NCI-H446 treated with DMSO at 0.1 percent for 48 hours (cell line): Measurements from ENCODE around the gene BHLHE40.
"Not testable (repeated sequence)": the region's sequence is repeated elsewhere in the genome, so short reads cannot be mapped to it uniquely, and the experiment has no call there.

Source experiments
- DNase-seq: peaks from one replicate; lab custom pipeline; 2025; lab: John Stamatoyannopoulos, UW

The BHLHE40 gene

DNA sequence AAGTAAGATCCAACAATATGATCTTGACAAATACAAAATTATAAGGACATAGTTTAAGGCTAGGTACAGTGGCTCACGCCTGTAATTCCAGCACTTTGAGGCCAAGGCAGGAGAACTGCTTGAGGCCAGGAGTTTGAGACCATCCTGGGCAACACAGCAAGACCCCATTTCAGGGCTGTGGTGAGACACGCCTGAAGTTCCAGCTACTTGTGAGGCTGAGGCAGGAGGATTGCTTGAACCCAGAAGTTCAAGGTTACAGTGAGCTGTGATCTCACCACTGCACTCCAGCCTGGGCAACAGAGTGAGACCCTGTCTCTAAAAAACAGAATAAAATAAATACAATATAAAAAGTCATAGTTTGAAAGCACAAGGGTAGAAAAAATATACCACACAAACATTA is 17.4 kb upstream of the BHLHE40 start:
- DNase-seq = not testable (repeated sequence)

DNA sequence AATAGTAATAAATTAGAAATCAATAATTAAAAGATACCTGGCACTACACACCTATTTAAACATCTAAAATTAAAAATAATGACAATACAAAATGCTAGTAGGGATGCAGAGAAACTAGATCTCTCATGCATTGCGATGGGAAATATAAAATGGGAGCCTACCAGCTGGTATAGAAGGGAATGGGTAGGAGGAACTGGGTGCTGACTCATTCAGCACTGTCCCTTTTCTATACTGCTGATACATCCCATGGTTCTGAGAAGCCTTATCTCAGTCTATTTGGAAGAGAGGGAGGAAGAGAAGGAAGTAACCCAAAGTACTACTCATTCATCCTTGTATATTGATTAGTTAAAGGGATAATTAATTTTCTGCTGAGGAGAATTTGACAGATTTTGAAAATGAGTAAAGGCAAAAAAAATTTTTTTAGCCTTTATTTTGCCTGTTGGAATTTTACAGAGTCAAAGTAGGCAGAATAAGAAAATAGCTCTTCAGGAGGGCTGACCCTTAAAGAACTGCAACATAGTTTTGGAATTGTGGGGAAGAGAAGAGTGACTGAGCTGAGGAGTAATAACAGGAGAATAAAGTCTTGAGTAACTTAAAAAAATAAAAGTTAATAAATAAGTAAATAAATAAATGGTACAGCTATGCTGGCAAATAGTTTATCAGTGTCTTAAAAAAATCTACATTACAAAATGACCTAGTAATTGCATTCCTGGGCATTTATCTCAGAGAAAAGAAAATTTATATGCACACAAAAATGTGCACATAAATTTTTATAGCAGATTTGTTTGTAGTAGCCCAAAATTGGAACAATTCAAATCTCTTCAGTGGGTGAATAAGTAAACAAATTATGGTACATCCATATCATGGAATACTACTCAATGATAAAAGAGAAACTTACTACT is 15.3 kb upstream of the BHLHE40 start:
- no peak for DNase-seq

DNA sequence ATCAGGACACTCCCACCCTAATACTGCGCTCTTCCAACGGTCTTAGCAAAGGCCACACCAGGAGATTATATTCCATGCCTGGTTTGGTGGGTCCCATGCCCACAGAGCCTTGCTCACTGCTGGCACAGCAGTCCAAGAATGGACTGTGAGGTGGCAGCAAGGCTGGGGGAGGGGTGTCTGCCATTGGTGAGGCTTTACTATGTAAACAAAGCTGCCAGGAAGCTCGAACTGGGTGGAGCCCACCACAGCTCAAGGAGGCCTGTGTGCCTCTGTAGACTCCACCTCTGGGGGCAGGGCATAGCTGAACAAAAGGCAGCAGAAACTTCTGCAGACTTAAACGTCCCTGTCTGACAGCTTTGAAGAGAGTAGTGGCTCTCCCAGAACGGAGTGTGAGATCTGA is 13.2 kb upstream of the BHLHE40 start:
- DNase-seq = not testable (repeated sequence)

- DNase-seq = not testable (repeated sequence)
Measured at GRCh38 chr3:4967683-4968082, 11.6 kb upstream of the BHLHE40 start.

DNA sequence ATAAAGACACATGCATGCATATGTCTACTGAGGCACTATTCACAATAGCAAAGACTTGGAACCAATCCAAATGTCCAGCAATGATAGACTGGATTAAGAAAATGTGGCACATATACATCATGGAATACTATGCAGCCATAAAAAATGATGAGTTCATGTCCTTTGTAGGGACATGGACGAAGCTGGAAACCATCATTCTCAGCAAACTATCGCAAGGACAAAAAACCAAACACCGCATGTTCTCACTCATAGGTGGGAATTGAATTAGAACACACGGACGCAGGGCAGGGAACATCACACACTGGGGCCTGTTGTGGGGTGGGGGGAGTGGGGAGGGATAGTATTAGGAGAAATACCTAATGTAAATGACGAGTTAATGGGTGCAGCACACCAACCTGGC is 7.8 kb upstream of the BHLHE40 start:
- not testable (repeated sequence) for DNase-seq

DNA sequence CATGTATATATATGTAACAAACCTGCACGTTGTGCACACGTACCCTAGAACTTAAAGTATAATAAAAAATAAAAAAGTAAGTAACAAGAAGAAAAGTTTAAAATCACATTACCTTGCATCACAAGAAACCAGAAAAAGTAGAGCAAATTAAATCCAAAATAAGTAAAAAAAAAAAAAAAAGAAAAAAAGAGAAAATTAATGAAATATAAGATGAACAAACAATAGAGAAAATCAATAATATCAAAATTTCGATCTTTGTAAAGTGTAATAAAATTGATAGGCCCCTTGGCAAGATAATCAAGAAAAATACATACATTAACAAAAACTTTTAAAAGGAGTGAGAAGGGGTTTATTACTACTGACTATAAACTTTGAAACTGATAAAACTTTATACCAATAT is 7.4 kb upstream of the BHLHE40 start:
- no peak for DNase-seq

DNA sequence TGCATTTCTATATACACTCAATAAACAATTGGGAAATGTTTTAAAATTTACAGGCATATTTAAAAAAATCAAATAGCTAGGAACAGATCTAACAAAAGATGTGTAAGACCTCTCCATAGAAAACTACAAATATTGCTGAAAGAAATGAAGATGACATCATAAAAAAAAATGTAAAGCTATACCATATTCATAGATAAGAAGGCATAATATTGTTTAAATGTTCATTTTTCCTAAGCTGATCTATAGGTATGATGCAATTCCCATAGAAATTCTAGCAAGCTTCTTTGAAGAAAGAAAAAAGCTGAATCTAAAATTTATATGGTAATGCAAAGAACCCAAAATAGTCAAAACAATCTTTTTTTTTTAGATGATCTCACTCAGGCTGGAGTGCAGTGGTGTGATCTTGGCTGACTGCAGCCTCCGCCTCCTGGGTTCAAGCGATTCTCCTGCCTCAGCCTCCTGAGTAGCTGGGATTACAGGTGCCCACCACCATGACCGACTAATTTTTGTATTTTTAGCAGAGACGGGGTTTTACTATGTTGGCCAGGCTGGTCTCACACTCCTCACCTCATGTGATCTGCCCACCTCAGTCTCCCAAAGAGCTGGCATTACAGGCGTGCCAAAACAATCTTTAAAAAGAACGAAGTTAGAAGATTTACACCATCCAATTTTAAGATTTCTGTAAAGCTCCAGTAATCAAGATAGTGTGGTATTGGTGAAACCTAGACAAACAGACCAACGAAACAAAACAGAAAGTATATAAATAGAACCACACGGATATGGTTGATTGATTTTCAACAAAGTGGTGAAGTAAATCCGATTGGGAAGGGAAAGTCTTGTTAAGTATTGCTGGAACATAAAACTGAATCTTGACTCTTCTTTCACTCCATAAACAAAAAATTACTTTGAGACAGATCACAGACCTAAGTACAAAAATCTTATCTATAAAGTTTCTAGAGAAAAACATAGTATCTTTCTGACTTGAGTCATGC is 6.3 kb upstream of the BHLHE40 start:
- no peak for DNase-seq

- DNase-seq = no peak
Measured at GRCh38 chr3:4974154-4974553, 5.1 kb upstream of the BHLHE40 start.

DNA sequence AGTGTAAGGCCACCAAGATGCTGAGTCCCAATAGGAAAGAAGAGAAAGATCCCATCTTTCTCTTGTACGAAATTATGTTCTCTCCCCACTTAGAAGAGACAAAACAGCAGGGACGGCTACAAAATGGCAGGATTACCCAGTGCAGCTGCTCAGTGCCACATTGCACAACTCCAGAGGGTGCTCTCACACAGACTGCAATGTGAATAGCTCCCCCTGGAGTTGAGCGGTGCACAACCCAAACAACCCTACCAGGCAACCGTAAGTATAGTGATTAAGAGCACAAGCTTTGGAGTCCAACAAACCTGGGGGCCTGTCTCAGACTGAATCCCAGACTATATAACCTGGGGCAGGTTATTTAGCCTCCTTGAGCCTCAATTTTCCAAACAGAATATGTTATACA is 3.1 kb upstream of the BHLHE40 start:
- DNase-seq = no peak

- no peak for DNase-seq
Measured at GRCh38 chr3:4977001-4977852, 2.0 kb upstream of the BHLHE40 start.

DNA sequence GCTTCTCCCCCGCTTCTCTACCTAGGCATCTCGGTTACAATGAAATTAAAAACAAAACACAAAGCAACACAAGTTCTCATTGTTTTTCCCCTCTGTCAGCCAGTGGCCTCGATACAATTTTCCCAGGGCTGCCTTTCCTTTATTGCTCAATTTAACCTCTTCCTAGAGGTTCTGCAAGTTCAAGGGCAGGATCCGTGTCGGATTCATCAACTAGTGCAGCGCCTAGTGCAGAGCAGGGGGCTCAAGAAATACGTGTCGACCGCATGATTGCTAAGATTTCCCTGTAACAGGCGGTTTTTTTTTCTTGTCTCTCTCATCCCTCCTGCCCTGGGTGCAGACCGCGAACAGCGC is 1.4 kb upstream of the BHLHE40 start:
- no peak for DNase-seq

DNA sequence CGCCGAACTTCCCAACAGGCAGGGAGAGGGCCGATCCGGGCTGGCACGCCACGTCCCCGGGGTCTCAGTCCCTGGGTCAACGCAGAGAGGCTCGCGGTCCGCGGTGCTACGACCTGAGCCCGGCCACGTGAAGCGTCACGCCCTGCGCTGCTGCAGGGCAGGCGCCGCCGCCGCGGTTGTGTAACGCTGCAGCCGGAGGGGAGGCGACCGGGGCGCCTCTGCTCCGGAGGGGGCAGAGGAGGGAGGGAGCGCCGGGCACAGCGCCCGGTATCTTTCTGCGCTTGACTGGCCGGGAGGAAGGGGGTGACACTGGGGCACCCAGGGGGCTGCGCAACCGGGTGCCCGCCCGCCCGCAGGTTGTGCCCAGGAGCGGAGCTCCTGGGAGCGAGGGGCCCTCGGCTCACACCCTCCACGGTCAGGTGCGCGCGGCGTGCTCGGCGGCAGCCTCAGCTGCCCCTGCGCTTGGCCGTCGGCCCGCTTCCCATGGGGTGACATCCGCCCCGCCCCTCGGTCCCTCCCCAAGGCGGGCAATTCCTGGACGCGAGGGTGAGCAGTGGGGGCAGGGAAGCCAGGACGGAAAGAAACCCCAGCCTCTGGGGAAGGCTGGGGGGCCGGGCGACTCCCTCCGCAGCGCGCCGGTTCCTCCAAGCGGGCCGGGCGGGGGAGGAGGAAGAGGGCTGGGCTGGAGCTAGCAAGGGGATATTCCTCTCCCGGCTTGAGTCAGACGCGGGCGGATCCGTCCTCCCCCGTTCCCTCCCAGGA is 852 bp upstream of the BHLHE40 start:
- DNase-seq = peak; percentile 77

GRCh38 chr3:4978966-4979427 is 240 bp upstream of the BHLHE40 start:
- DNase-seq = peak; percentile 79

GRCh38 chr3:4980229-4981203 is 1.3 kb downstream of the BHLHE40 start:
- DNase-seq = peak; percentile 51

- no peak for DNase-seq
Measured at GRCh38 chr3:4981294-4981664, 2.0 kb downstream of the BHLHE40 start.

- DNase-seq = no peak
Measured at GRCh38 chr3:4981665-4982494, 2.6 kb downstream of the BHLHE40 start.

GRCh38 chr3:4982773-4983738 is 3.8 kb downstream of the BHLHE40 start:
- DNase-seq = no peak
